HCT116 (cell line): ENCODE measurements around the gene PRUNE1. TPM values are rescaled to one million over a fixed set of nuclear protein-coding genes. Genes with fewer than 3 reads are reported as not detected.

Experiments
- ATAC-seq: fragments of 200-7000 bp; cut with Tn5 transposase; 2 replicates; pipeline ENCODE4 v1.9.1; 2020; ENCODE audit warnings: mild to moderate bottlenecking, moderate library complexity
- BruUV-seq: library from RNA; stranded (reverse); fragments of 400-500 nt; replicated peaks from 2 replicates; lab custom pipeline; 2021; lab: Mats Ljungman, UMichigan
- CTCF ChIA-PET: fragments of 300-600 bp; sonication (Branson Sonifier 250); formaldehyde crosslinking; loops from one replicate; lab custom pipeline; 2021; ENCODE audit warnings: antibody characterized with exemption; lab: Charles Lee
- POLR2A ChIA-PET: fragments of 300-600, 350-600 bp; sonication (Branson Sonifier 250); formaldehyde crosslinking; loops from one replicate; lab custom pipeline; 2021; ENCODE audit warnings: antibody characterized with exemption; lab: Charles Lee
- RAD21 ChIA-PET, 2 experiments: fragments of 300-600 bp; sonication (Branson Sonifier 250); formaldehyde crosslinking; loops; one replicate each; lab custom pipeline; 2023; ENCODE audit warnings: low total read pairs in 2 of 2; ENCODE audit not compliant: uncharacterized antibody in 2 of 2, unreplicated experiment in 2 of 2, low non-redundant PET in 1 of 2; lab: Charles Lee
- DNase-seq: peaks from one replicate; pipeline ENCODE4 v3.0.0-alpha.2; 2010; ENCODE audit warnings: low read depth, low spot score
- H2AFZ ChIP-seq: fragments of 200-600 bp; shearing (Covaris generic), sonication (generic); 2 replicates; pipeline ENCODE4 v1.6.1; 2017; ENCODE audit warnings: low read depth, mixed run types, mixed read lengths, antibody characterized with exemption, low read length; ENCODE audit not compliant: poor library complexity, severe bottlenecking
- H3K27ac ChIP-seq: 2 replicates; pipeline ENCODE4 v1.5.1; 2012; ENCODE audit warnings: low read depth, low read length
- H3K27me3 ChIP-seq: fragments of 200-600 bp; sonication (generic); 2 replicates; pipeline ENCODE4 v1.6.1; 2016; ENCODE audit warnings: mixed run types, low read length, mixed read lengths; ENCODE audit not compliant: insufficient read depth
- H3K36me3 ChIP-seq, 2 experiments: fragments of 200-500 bp in 1 of 2; fragments of 200-600 bp in 1 of 2; sonication (Bioruptor generic) in 1 of 2; sonication (generic) in 1 of 2; 2 replicates each; pipeline versions ENCODE4 v1.5.1 to v1.6.1; 2014 to 2016; ENCODE audit warnings: low read length in 2 of 2, inconsistent platforms in 1 of 2, mixed read lengths in 1 of 2, mixed run types in 1 of 2; ENCODE audit not compliant: insufficient read depth in 2 of 2, control insufficient read depth in 1 of 2
- H3K4me1 ChIP-seq, 2 experiments: fragments of 200-600 bp in 1 of 2; sonication (generic) in 1 of 2; 2 replicates each; pipeline versions ENCODE4 v1.5.1 to v1.6.1; 2012 to 2017; ENCODE audit warnings: low read length in 2 of 2, inconsistent platforms in 1 of 2, mild to moderate bottlenecking in 1 of 2, mixed read lengths in 1 of 2, mixed run types in 1 of 2, moderate library complexity in 1 of 2; ENCODE audit not compliant: insufficient read depth in 2 of 2, control insufficient read depth in 1 of 2
- H3K4me2 ChIP-seq: fragments of 200-600 bp; sonication (generic); 2 replicates; pipeline ENCODE4 v1.6.1; 2017; ENCODE audit warnings: mixed run types, low read length, mixed read lengths
- H3K4me3 ChIP-seq, 2 experiments: fragments of 200-600 bp in 1 of 2; sonication (generic) in 1 of 2; replicated peaks in 1 of 2; 2 replicates each; pipeline ENCODE4 v1.5.1; 2011 to 2016; ENCODE audit warnings: low read length in 2 of 2, control low read depth in 1 of 2, low read depth in 1 of 2, mild to moderate bottlenecking in 1 of 2, mixed read lengths in 1 of 2, mixed run types in 1 of 2
- H3K79me2 ChIP-seq: fragments of 200-600 bp; sonication (generic); 2 replicates; pipeline ENCODE4 v1.6.1; 2017; ENCODE audit warnings: mild to moderate bottlenecking, mixed run types, low read length, moderate library complexity, mixed read lengths; ENCODE audit not compliant: insufficient read depth
- H3K9ac ChIP-seq: fragments of 200-600 bp; sonication (generic); 2 replicates; pipeline ENCODE4 v1.6.1; 2016; ENCODE audit warnings: low read length, mixed read lengths
- H3K9me2 ChIP-seq: fragments of 200-600 bp; sonication (generic), shearing (Covaris generic); 2 replicates; pipeline ENCODE4 v1.6.1; 2017; ENCODE audit warnings: mixed run types, mild to moderate bottlenecking, moderate library complexity; ENCODE audit not compliant: insufficient read depth
- H3K9me3 ChIP-seq, 2 experiments: fragments of 200-500 bp in 1 of 2; fragments of 200-600 bp in 1 of 2; sonication (Bioruptor generic) in 1 of 2; sonication (generic) in 1 of 2; 2 replicates each; pipeline ENCODE4 v1.6.1; 2014 to 2017; ENCODE audit warnings: low read length in 2 of 2, mixed read lengths in 2 of 2, inconsistent platforms in 1 of 2, low read depth in 1 of 2, mild to moderate bottlenecking in 1 of 2, mixed run types in 1 of 2, moderate library complexity in 1 of 2; ENCODE audit not compliant: control insufficient read depth in 1 of 2, insufficient read depth in 1 of 2
- H4K20me1 ChIP-seq: fragments of 200-600 bp; sonication (generic), shearing (Covaris generic); 2 replicates; pipeline ENCODE4 v1.6.1; 2017; ENCODE audit warnings: mixed run types, mild to moderate bottlenecking, moderate library complexity; ENCODE audit not compliant: insufficient read depth
- ATF3 ChIP-seq: IDR thresholded peaks from 2 replicates; pipeline ENCODE4 v1.6.1; 2012
- CBX3 ChIP-seq: IDR thresholded peaks from 2 replicates; pipeline ENCODE4 v1.6.1; 2012; ENCODE audit warnings: low read depth
- CEBPB ChIP-seq: IDR thresholded peaks from 2 replicates; pipeline ENCODE4 v1.6.1; 2012; ENCODE audit warnings: low read depth
- CTCF ChIP-seq, 3 experiments: fragments of 200-600 bp in 1 of 3; sonication (generic) in 1 of 3; IDR thresholded peaks in 2 of 3; conservative IDR thresholded peaks in 1 of 3; 2 replicates each; pipeline ENCODE4 v1.5.1; 2012 to 2017; ENCODE audit warnings: low read depth in 2 of 3, low read length in 2 of 3, antibody characterized with exemption in 1 of 3, borderline replicate concordance in 1 of 3, control low read depth in 1 of 3, mild to moderate bottlenecking in 1 of 3, mixed read lengths in 1 of 3, mixed run types in 1 of 3, moderate library complexity in 1 of 3; ENCODE audit not compliant: insufficient read depth in 1 of 3
- EGR1 ChIP-seq: IDR thresholded peaks from 2 replicates; pipeline ENCODE4 v1.6.1; 2012; ENCODE audit warnings: low read depth
- EZH2 ChIP-seq: fragments of 200-600 bp; sonication (generic); IDR thresholded peaks from 2 replicates; pipeline ENCODE4 v1.6.1; 2017; ENCODE audit warnings: antibody characterized with exemption, mixed run types
- EZH2phosphoT487 ChIP-seq: fragments of 200-600 bp; IDR thresholded peaks from 2 replicates; pipeline ENCODE4 v1.6.1; 2018; ENCODE audit warnings: antibody characterized with exemption, borderline replicate concordance
- JUND ChIP-seq: IDR thresholded peaks from 2 replicates; pipeline ENCODE4 v1.6.1; 2012
- POLR2AphosphoS5 ChIP-seq: IDR thresholded peaks from 2 replicates; pipeline ENCODE4 v1.6.1; 2011; ENCODE audit warnings: mild to moderate bottlenecking, low read depth, low read length, moderate library complexity
- RAD21 ChIP-seq: IDR thresholded peaks from 2 replicates; pipeline ENCODE4 v1.6.1; 2012; ENCODE audit warnings: low read depth, mild to moderate bottlenecking
- REST ChIP-seq: IDR thresholded peaks from 2 replicates; pipeline ENCODE4 v1.6.1; 2012; ENCODE audit warnings: low read depth
- SIN3A ChIP-seq: IDR thresholded peaks from 2 replicates; pipeline ENCODE4 v1.6.1; 2012; ENCODE audit warnings: low read depth
- SP1 ChIP-seq: IDR thresholded peaks from 2 replicates; pipeline ENCODE4 v1.6.1; 2012; ENCODE audit warnings: low read depth
- TCF7L2 ChIP-seq: IDR thresholded peaks from 2 replicates; pipeline ENCODE4 v1.7.0; 2011; ENCODE audit warnings: borderline replicate concordance, inconsistent platforms; ENCODE audit not compliant: insufficient read depth, insufficient read length; ENCODE audit errors: extremely low read depth
- YY1 ChIP-seq: IDR thresholded peaks from 2 replicates; pipeline ENCODE4 v1.6.1; 2011; ENCODE audit warnings: low read length, low read depth, moderate library complexity, mild to moderate bottlenecking; ENCODE audit not compliant: insufficient replicate concordance; ENCODE audit errors: extremely low read depth
- ZBTB33 ChIP-seq: IDR thresholded peaks from 2 replicates; pipeline ENCODE4 v1.6.1; 2011; ENCODE audit warnings: mild to moderate bottlenecking, low read length, moderate library complexity; ENCODE audit not compliant: insufficient replicate concordance; ENCODE audit errors: extremely low read depth
- ZFX ChIP-seq: fragments of 450-650 bp; IDR thresholded peaks from 2 replicates; pipeline ENCODE4 v1.6.1; 2017
- intact Hi-C: fragments of 100-400 bp; cut with micrococcal nuclease; formaldehyde crosslinking; loops from 2 replicates; pipeline ENCODE4 v1.10.0; 2022
- total RNA-seq: library from RNA; stranded (reverse); gene quantifications from one replicate; pipeline ENCODE4 v1.2.1, GENCODE V29; 2021; ENCODE audit not compliant: unreplicated experiment

PRUNE1 gene
- total RNA-seq, 1 experiment from 2014 or later = 20.2 TPM

GRCh38 chr1:151070474-151071276 is 62.4 kb downstream of the PRUNE1 start, which contains the start of gene GABPB2:
Gene GABPB2 (plus strand): TSS chr1:151070761. CDS start chr1:151088190, 17,429 bp downstream.
- BruUV-seq = no TSS peak
- H4K20me1 ChIP-seq = no peaks in the 10 kb centered on the region
- peak within 1 kb of the TSS; percentile 86 for H3K4me2 ChIP-seq
- POLR2A ChIA-PET = interaction anchor here (0.5 to 1.5 kb wide), 6 partner anchors 8 to 452 kb away, joined by 3 to 5 read pairs (median 4); partner anchors contain the start of gene CDC42SE1
- RAD21 ChIA-PET = interaction anchor here (0.7 to 0.9 kb wide), 2 partner anchors 43 to 84 kb away, joined by 3 read pairs; no protein-coding TSS in a partner anchor
- ATAC-seq (peak; percentile 90), DNase-seq (peak; percentile 91)
- H3K4me1 ChIP-seq = peaks cover 22 to 32% of the 10 kb centered on the region in 2 experiments
- H2AFZ ChIP-seq = peak within 1 kb of the TSS; percentile 10
- H3K9me2 ChIP-seq = no peaks in the 10 kb centered on the region
- H3K4me3 ChIP-seq = peak within 1 kb of the TSS; percentile 74 to 78
- H3K36me3 ChIP-seq = no peaks in the 10 kb centered on the region
- CTCF ChIA-PET = interaction anchor here (0.7 to 2.2 kb wide), 6 partner anchors 8 to 181 kb away, joined by 3 to 17 read pairs (median 4); no protein-coding TSS in a partner anchor
- H3K27me3 ChIP-seq = no peaks in the 10 kb centered on the region
- intact Hi-C loops = loop anchor here (1.0 kb wide), 1 partner anchor 86 kb away; the partner anchor contains the start of gene TNFAIP8L2
- peak within 1 kb of the TSS; percentile 88 for H3K9ac ChIP-seq
- H3K9me3 ChIP-seq = no peaks in the 10 kb centered on the region
- H3K79me2 ChIP-seq = no peaks in the 10 kb centered on the region; the same call in 1 of the 2 replicates
- H3K27ac ChIP-seq = peak within 1 kb of the TSS; percentile 98
- TF ChIP-seq POLR2AphosphoS5 = peak; percentile 97; the same call in 1 of the 2 replicates
- peak; percentile 62 for TF ChIP-seq RAD21
- TF ChIP-seq ATF3 = no peak
- peak; percentile 68; the same call in 1 of the 2 replicates for TF ChIP-seq SIN3A
- no peak for TF ChIP-seq ZBTB33
- no peak for TF ChIP-seq REST
- peak; percentile 71 for TF ChIP-seq EGR1
- peak; percentile 50 to 89 (median 87); a peak in 5 of 6 replicates for TF ChIP-seq CTCF (IDR thresholded peaks at IDR 0.05 in 2 of 3, conservative IDR thresholded peaks at IDR 0.05 in 1 of 3; ENCODE audit: borderline replicate concordance in 1 of 3, insufficient read depth in 1 of 3, low read depth in 2 of 3, low read length in 2 of 3)
- TF ChIP-seq YY1 = peak; percentile 93
- TF ChIP-seq JUND = peak; percentile 52
- peak; percentile 96 for TF ChIP-seq CBX3
- peak; percentile 42 for TF ChIP-seq TCF7L2
- TF ChIP-seq EZH2 = no peak
- TF ChIP-seq ZFX = peak; percentile 47; the same call in 1 of the 2 replicates
- no peak for TF ChIP-seq EZH2phosphoT487
- TF ChIP-seq CEBPB = peak; percentile 68; the same call in 1 of the 2 replicates
- peak; percentile 44 for TF ChIP-seq SP1
